K562 (cell line): Measurements from ENCODE around the gene CNTD1. TPM values are rescaled to one million over a fixed set of nuclear protein-coding genes. Genes with fewer than 3 reads are reported as not detected.

Experiments used
- ATAC-seq: fragments of 200-7000 bp; cut with Tn5 transposase; 3 replicates; pipeline ENCODE4 v1.9.1; 2020; ENCODE audit warnings: moderate library complexity
- BruUV-seq: library from RNA; stranded (reverse); fragments of 400-500 nt; replicated peaks from 2 replicates; lab custom pipeline; 2021; lab: Mats Ljungman, UMichigan
- CTCF ChIA-PET: fragments of 300-600 bp; formaldehyde crosslinking; extraction: SDS; loops from one replicate; lab custom pipeline; 2021; ENCODE audit warnings: low intra/inter-chr PET ratio; lab: Yijun Ruan, JAX
- POLR2A ChIA-PET: fragments of 300-600, 350-650 bp; sonication (Branson Sonifier 250); formaldehyde crosslinking; extraction: SDS; loops from one replicate; lab custom pipeline; 2021; ENCODE audit warnings: antibody characterized with exemption, inconsistent platforms; lab: Yijun Ruan, JAX
- DNase-seq, 4 experiments: peaks; one replicate each; pipeline versions ENCODE4 v3.0.0 to v3.0.0-alpha.2; 2011 to 2018; ENCODE audit warnings: low spot score in 3 of 4, mixed read lengths in 3 of 4; ENCODE audit errors: extremely low read depth in 1 of 4
- FAIRE-seq: peaks from 2 replicates; lab custom pipeline; 2011; peaks lifted over from hg19 to GRCh38; lab: Jason Lieb, UNC
- H2AFZ ChIP-seq: 2 replicates; pipeline ENCODE4 v1.6.0; 2011; ENCODE audit warnings: low read depth, low read length, control low read depth, inconsistent platforms
- H3K27ac ChIP-seq: fragments of 200-600 bp; 3 replicates; pipeline ENCODE4 v1.8.0; 2011; ENCODE audit warnings: low read depth, mild to moderate bottlenecking, control low read depth, inconsistent platforms, low read length, moderate library complexity, mixed read lengths; ENCODE audit errors: extremely low read depth
- H3K27me3 ChIP-seq, 2 experiments: fragments of 300-600 bp in 1 of 2; 2 replicates in 1 of 2; 3 replicates in 1 of 2; pipeline versions ENCODE4 v1.6.0 to v1.8.0; 2011; ENCODE audit warnings: inconsistent platforms in 2 of 2, low read length in 2 of 2, mild to moderate bottlenecking in 1 of 2, mixed read lengths in 1 of 2, moderate library complexity in 1 of 2; ENCODE audit not compliant: control insufficient read depth in 2 of 2, insufficient read depth in 2 of 2
- H3K36me3 ChIP-seq: fragments of 300-600 bp; 3 replicates; pipeline ENCODE4 v1.8.0; 2011; ENCODE audit warnings: mild to moderate bottlenecking, low read length, inconsistent platforms; ENCODE audit not compliant: control insufficient read depth, insufficient read depth
- H3K4me1 ChIP-seq, 2 experiments: fragments of 200-600 bp in 1 of 2; replicated peaks in 1 of 2; 2 replicates in 1 of 2; 3 replicates in 1 of 2; pipeline versions ENCODE4 v1.5.1 to v1.8.0; 2011; ENCODE audit warnings: inconsistent platforms in 2 of 2, low read length in 2 of 2, mild to moderate bottlenecking in 1 of 2, mixed read lengths in 1 of 2, moderate library complexity in 1 of 2; ENCODE audit not compliant: control insufficient read depth in 2 of 2, insufficient read depth in 2 of 2
- H3K4me2 ChIP-seq: 2 replicates; pipeline ENCODE4 v1.6.1; 2011; ENCODE audit warnings: low read length, control low read depth, inconsistent platforms, mixed read lengths; ENCODE audit not compliant: insufficient read depth
- H3K4me3 ChIP-seq: fragments of 200-600 bp; sonication (generic), shearing (Covaris generic); 2 replicates; pipeline ENCODE4 v1.5.1; 2016; ENCODE audit warnings: control low read depth, inconsistent platforms
- H3K79me2 ChIP-seq: fragments of 200-600 bp; 3 replicates; pipeline ENCODE4 v1.8.0; 2011; ENCODE audit warnings: low read length, inconsistent platforms; ENCODE audit not compliant: control insufficient read depth, insufficient read depth
- H3K9ac ChIP-seq, 2 experiments: 2 replicates each; pipeline versions ENCODE4 v1.6.0 to v1.6.1; 2011; ENCODE audit warnings: low read depth in 2 of 2, low read length in 2 of 2, control low read depth in 1 of 2, inconsistent platforms in 1 of 2, mild to moderate bottlenecking in 1 of 2, mixed read lengths in 1 of 2; ENCODE audit not compliant: insufficient read depth in 1 of 2
- H3K9me1 ChIP-seq: one replicate; pipeline ENCODE4 v1.6.0; 2011; ENCODE audit warnings: inconsistent platforms, mild to moderate bottlenecking, low read length, moderate library complexity; ENCODE audit not compliant: control insufficient read depth, insufficient read depth
- H3K9me3 ChIP-seq: replicated peaks from 2 replicates; pipeline ENCODE4 v1.5.1; 2011; ENCODE audit warnings: low read depth, low read length, inconsistent platforms; ENCODE audit not compliant: control insufficient read depth, insufficient read depth
- H4K20me1 ChIP-seq: replicated peaks from 2 replicates; pipeline ENCODE4 v1.6.1; 2011; ENCODE audit warnings: low read length, inconsistent platforms, mixed read lengths; ENCODE audit not compliant: control insufficient read depth, insufficient read depth
- ADNP ChIP-seq: fragments of 200-800 bp; sonication (Bioruptor generic); IDR thresholded peaks from 2 replicates; pipeline ENCODE4 v1.6.1; 2016; ENCODE audit warnings: missing genetic modification characterization, missing compliant biosample characterization
- SRF ChIP-seq, 2 experiments: fragments of 250-450, 450-650 bp in 1 of 2; sonication (Bioruptor Pico) in 1 of 2; sonication (generic) in 1 of 2; formaldehyde crosslinking; IDR thresholded peaks; 2 replicates each; pipeline versions ENCODE4 v1.5.0 to v1.5.1; 2020 to 2022; ENCODE audit warnings: mild to moderate bottlenecking in 1 of 2, missing genetic modification reagents in 1 of 2
- TAF7 ChIP-seq: fragments of 450-650 bp; IDR thresholded peaks from 2 replicates; pipeline ENCODE4 v1.6.1; 2016; ENCODE audit warnings: missing genetic modification characterization, missing compliant biosample characterization
- UBTF ChIP-seq, 2 experiments: IDR thresholded peaks; 2 replicates each; pipeline ENCODE4 v1.6.1; 2012; ENCODE audit warnings: improper control_type of control experiment in 2 of 2, low read depth in 2 of 2, low read length in 2 of 2, borderline replicate concordance in 1 of 2
- WGBS: fragments of 100-300 bp; shearing (Covaris generic); methylation state at CpG from one replicate; pipeline ENCODE4 v1.1.6; 2016; ENCODE audit warnings: low coverage, mixed read lengths; ENCODE audit not compliant: insufficient coverage; ENCODE audit errors: missing lambda C conversion rate; 5-methylcytosine and 5-hydroxymethylcytosine counted together
- in situ Hi-C: fragments of 300-500 bp; cut with MboI; formaldehyde crosslinking; loops from 4 replicates; pipeline ENCODE4 v1.15.0; 2018; ENCODE audit warnings: inconsistent platforms, mixed read lengths
- intact Hi-C: fragments of 100-400 bp; cut with micrococcal nuclease; formaldehyde crosslinking; loops from 2 replicates; pipeline ENCODE4 v1.14.2; 2022
- polyA plus RNA-seq, 8 experiments: library from polyadenylated mRNA; depleted of rRNA in 4 of 8; stranded (reverse) in 5 of 8; unstranded in 3 of 8; fragments of >200 nt; fragmentation: Nextera tagmentation in 2 of 8; fragmentation: Illumina TruSeq in 1 of 8; extraction: Ambion mirVana in 2 of 8; extraction: Trizol in 1 of 8; gene quantifications; 2 replicates each; pipeline versions ENCODE4 v1.2.1 to v1.2.3, GENCODE V29; 2011 to 2014; ENCODE audit warnings: inconsistent platforms in 1 of 8, missing spikeins in 1 of 8
- total RNA-seq, 7 experiments: library from RNA; depleted of rRNA in 6 of 7; stranded (reverse); fragments of >200 nt in 6 of 7; fragmentation: Illumina TruSeq in 2 of 7; extraction: Trizol in 2 of 7; gene quantifications; 2 replicates each; pipeline versions ENCODE4 v1.2.1 to v1.2.3, GENCODE V29; 2011 to 2021; ENCODE audit warnings: low replicate concordance in 1 of 7

Gene CNTD1
- total and polyA plus RNA-seq, 9 of the 15 experiments (the other 6 are each of a cell fraction or from before 2014, with no cell fraction given), result 0.12 to 0.86 (median 0.41) TPM; not detected in 1

- CTCF ChIA-PET, result no interaction called here
These were observed 33.7 kb downstream of the CNTD1 start for GRCh38 chr17:42832213-42832933.

More at GRCh38 chr17:42832213-42832933, 33.7 kb downstream of the CNTD1 start:
- Histone ChIP-seq H4K20me1 (0 out of 2 replicates have a peak, but pooled peaks cover 5% of the 10 kb centered on the region), H3K9me3 (no peaks in the 10 kb centered on the region), H3K9ac (peak overlapping the region; percentile 98 to 99)
- peak in 3 of 4 experiments; percentile 13 to 34 (median 33) for DNase-seq
- 0 out of 4 replicates have a peak, but pooled peaks of 1 of the 2 experiments have one; percentile 25 for TF ChIP-seq UBTF (IDR thresholded peaks at IDR 0.05; ENCODE audit: borderline replicate concordance in 1 of 2, low read depth in 2 of 2, low read length in 2 of 2)
- peak; percentile 19; the same call in 1 of the 2 replicates for TF ChIP-seq TAF7 (tag)
- no peak for TF ChIP-seq ADNP (tag)
- peak in 1 of 2 experiments; percentile 24; a peak in 1 of 4 replicates for TF ChIP-seq SRF (CRISPR knock-in tag; IDR thresholded peaks at IDR 0.05)
- TF ChIP-seq, all 486 proteins: peak for 3
- 26% methylated on average over 9 of the region's 9 CpGs for WGBS
- peak; percentile 62 for ATAC-seq
- H3K4me1 ChIP-seq, result peaks cover 3 to 14% of the 10 kb centered on the region in 2 experiments; a peak in 4 of 5 replicates
- H3K4me3 ChIP-seq, result peak overlapping the region; percentile 90
- peak overlapping the region; percentile 95 for H3K27ac ChIP-seq
- H3K27me3 ChIP-seq, result no peaks in the 10 kb centered on the region
- peaks cover 31% of the 10 kb centered on the region for H3K36me3 ChIP-seq
- in situ Hi-C loops (no loop called here), intact Hi-C loops (no loop called here)
- FAIRE-seq, result no peak
- peak overlapping the region; percentile 98 for H3K4me2 ChIP-seq
- POLR2A ChIA-PET, result interaction anchor here (1.0 to 2.0 kb wide), 6 partner anchors 8 to 166 kb away, joined by 3 to 18 read pairs (median 8); partner anchors contain the start of genes BECN1 and RPL27
- H3K79me2 ChIP-seq, result peaks cover 43% of the 10 kb centered on the region
- H3K9me1 ChIP-seq, result no peaks in the 10 kb centered on the region
- BruUV-seq, result TSS peak; percentile 84
- peak overlapping the region; percentile 100 for H2AFZ ChIP-seq
